Measurements from ENCODE around the gene SWSAP1. TPM values are rescaled to one million over a fixed set of nuclear protein-coding genes. Genes with fewer than 3 reads are reported as not detected.
"Not testable (repeated sequence)": the region's sequence is repeated elsewhere in the genome, so short reads cannot be mapped to it uniquely, and the experiment has no call there.

The SWSAP1 gene
- total RNA-seq, 1 donor from 2014 or later, result 4.5 TPM

GRCh38 chr19:11347546-11348039, 26.9 kb upstream of the SWSAP1 start:
- Histone ChIP-seq H3K27ac (peak overlapping the region in 1 of 2 donors; percentile 79), H3K4me1 (peaks cover 11 to 17% of the 10 kb centered on the region in 2 donors)

DNA sequence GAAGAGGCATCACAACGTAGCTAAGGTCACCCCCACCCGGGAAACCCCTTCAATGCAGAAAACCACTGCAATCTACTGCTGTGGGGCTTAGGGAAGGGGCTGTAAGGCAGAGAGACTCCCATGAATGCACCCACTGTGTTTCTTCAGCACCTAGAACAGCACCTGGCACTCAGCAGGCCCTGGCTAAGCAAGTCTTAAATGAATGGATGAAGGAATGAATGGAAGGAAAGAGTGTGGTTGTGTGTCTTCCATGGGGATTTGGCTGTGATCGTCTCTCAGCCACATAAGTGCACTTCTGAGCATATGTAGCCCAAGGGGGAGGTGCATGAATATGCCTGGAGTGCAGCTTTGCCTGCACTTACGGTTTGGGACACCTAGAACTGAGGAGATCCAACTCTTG, 25.3 kb upstream of the SWSAP1 start:
- Histone ChIP-seq H3K27ac (no peak overlapping the region), H3K4me3 (no peak overlapping the region), H3K27me3 (no peaks in the 10 kb centered on the region), H3K4me1 (peaks cover 11% of the 10 kb centered on the region in 2 donors), H3K9me3 (no peaks in the 10 kb centered on the region), H3K36me3 (no peaks in the 10 kb centered on the region)
- TF ChIP-seq CTCF (IDR thresholded peaks at IDR 0.05), result no peak
- intact Hi-C loops (cut with DNase I), result no loop called here
- DNase-seq (ENCODE audit: low spot score in 2 of 2), result no peak

More at GRCh38 chr19:11347546-11348039, 26.9 kb upstream of the SWSAP1 start:
- Histone ChIP-seq H3K4me3 (no peak overlapping the region), H3K9me3 (no peaks in the 10 kb centered on the region), H3K27me3 (no peaks in the 10 kb centered on the region), H3K36me3 (no peaks in the 10 kb centered on the region)
- TF ChIP-seq CTCF (IDR thresholded peaks at IDR 0.05), result no peak
- no peak for DNase-seq (ENCODE audit: low spot score in 2 of 2)
- intact Hi-C loops (cut with DNase I), result no loop called here

- H3K9me3 ChIP-seq; H3K4me3 ChIP-seq; intact Hi-C loops (cut with DNase I); H3K27me3 ChIP-seq; H3K36me3 ChIP-seq; DNase-seq (ENCODE audit: low spot score in 2 of 2); H3K27ac ChIP-seq: not testable (repeated sequence)
- H3K4me1 ChIP-seq, result peaks cover 3 to 10% of the 10 kb centered on the region in 2 donors
Measured at GRCh38 chr19:11354102-11354501, 20.4 kb upstream of the SWSAP1 start.

- H3K27me3 ChIP-seq, result no peaks in the 10 kb centered on the region
- H3K9me3 ChIP-seq, result no peaks in the 10 kb centered on the region
- H3K27ac ChIP-seq, result peak within 1 kb of the TSS; percentile 73 to 77
- DNase-seq (ENCODE audit: low spot score in 2 of 2), result peak; percentile 88 to 98
- peaks cover 6 to 12% of the 10 kb centered on the region in 2 donors for H3K36me3 ChIP-seq
- intact Hi-C loops (cut with DNase I), result loop anchor here (1.0 to 5.0 kb wide), 3 partner anchors 9 to 58 kb away; partner anchors contain the start of genes CCDC159, TMEM205 and TSPAN16
- H3K4me3 ChIP-seq, result peak within 1 kb of the TSS; percentile 60 to 85
- no peak for TF ChIP-seq CTCF (IDR thresholded peaks at IDR 0.05)
- H3K4me1 ChIP-seq, result peaks cover 3 to 10% of the 10 kb centered on the region in 2 donors
Measured at GRCh38 chr19:11355160-11356073, 19.0 kb upstream of the SWSAP1 start, which contains the start of gene PLPPR2. TSS of gene PLPPR2 (plus strand) at chr19:11355432. CDS start at chr19:11357674, 2,242 bp downstream.

GRCh38 chr19:11356074-11356397, 18.4 kb upstream of the SWSAP1 start:
- Histone ChIP-seq H3K36me3 (peaks cover 9 to 13% of the 10 kb centered on the region in 2 donors), H3K9me3 (no peaks in the 10 kb centered on the region), H3K4me3 (peak overlapping the region; percentile 60 to 85), H3K4me1 (peaks cover 3 to 10% of the 10 kb centered on the region in 2 donors), H3K27me3 (no peaks in the 10 kb centered on the region), H3K27ac (peak overlapping the region; percentile 73 to 77)
- DNase-seq (ENCODE audit: low spot score in 2 of 2), result no peak
- TF ChIP-seq CTCF (IDR thresholded peaks at IDR 0.05), result no peak
- intact Hi-C loops (cut with DNase I), result loop anchor here (5.0 kb wide), 1 partner anchor 59 kb away; the partner anchor contains the start of gene TSPAN16
